OCI-LY3 (cell line): ENCODE results near the gene INSRR.

Experiments used
- EZH2phosphoT487 ChIP-seq: fragments of 200-600 bp; shearing (Covaris generic); IDR thresholded peaks from 2 replicates; pipeline ENCODE4 v1.6.1; 2018; ENCODE audit warnings: antibody characterized with exemption, mixed run types, low read depth
- TF ChIP-seq, protein P1 (sequence below): fragments of 200-600, 300-600 bp; sonication (generic); IDR thresholded peaks from 2 replicates; pipeline ENCODE4 v1.5.1; 2014; ENCODE audit warnings: antibody characterized with exemption, low read length, low read depth

DNA sequence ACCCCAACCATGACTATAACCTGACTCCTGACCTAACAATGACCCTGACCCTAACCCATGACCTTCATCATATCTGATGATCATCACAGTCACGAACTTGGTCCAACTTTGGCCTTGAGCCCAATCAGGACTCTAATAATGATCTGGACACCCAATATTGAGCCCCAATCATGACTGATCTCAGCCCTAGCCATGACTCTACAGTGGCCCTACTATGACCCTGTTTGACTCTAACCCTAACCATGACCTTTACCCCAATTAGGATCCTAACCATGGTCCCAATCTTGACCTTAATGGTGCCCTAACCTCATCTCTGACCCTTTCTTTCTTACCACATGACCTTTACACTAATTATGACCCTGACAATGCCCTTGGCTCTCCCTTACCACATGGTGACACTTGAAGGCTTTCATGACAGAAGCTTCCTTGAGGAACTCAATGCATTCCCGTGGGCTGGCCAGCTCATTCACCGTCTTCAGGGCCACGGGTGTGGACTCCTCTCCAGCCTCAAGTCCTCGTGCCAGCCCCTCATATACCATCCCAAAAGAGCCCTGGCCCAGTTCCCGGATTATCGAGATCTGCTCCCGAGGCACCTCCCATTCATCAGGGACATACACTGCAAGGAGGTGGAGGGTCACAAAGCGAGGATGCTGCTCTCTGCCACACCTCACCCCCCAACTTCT, 16.2 kb downstream of the INSRR start:
- TF ChIP-seq, protein P1, sequence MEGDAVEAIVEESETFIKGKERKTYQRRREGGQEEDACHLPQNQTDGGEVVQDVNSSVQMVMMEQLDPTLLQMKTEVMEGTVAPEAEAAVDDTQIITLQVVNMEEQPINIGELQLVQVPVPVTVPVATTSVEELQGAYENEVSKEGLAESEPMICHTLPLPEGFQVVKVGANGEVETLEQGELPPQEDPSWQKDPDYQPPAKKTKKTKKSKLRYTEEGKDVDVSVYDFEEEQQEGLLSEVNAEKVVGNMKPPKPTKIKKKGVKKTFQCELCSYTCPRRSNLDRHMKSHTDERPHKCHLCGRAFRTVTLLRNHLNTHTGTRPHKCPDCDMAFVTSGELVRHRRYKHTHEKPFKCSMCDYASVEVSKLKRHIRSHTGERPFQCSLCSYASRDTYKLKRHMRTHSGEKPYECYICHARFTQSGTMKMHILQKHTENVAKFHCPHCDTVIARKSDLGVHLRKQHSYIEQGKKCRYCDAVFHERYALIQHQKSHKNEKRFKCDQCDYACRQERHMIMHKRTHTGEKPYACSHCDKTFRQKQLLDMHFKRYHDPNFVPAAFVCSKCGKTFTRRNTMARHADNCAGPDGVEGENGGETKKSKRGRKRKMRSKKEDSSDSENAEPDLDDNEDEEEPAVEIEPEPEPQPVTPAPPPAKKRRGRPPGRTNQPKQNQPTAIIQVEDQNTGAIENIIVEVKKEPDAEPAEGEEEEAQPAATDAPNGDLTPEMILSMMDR: no peak
- no peak for TF ChIP-seq EZH2phosphoT487
